ENCODE measurements around the gene CCDC80. TPM values are rescaled to one million over a fixed set of nuclear protein-coding genes. Genes with fewer than 3 reads are reported as not detected.
A peak's percentile ranks its signal among the peaks of the same experiment; 100 is the strongest.
"Not testable (repeated sequence)": the region's sequence is repeated elsewhere in the genome, so short reads cannot be mapped to it uniquely, and the experiment has no call there.

CCDC80 gene
- total RNA-seq, 4 donors from 2014 or later, result 29.7 to 207 (median 120) TPM

DNA sequence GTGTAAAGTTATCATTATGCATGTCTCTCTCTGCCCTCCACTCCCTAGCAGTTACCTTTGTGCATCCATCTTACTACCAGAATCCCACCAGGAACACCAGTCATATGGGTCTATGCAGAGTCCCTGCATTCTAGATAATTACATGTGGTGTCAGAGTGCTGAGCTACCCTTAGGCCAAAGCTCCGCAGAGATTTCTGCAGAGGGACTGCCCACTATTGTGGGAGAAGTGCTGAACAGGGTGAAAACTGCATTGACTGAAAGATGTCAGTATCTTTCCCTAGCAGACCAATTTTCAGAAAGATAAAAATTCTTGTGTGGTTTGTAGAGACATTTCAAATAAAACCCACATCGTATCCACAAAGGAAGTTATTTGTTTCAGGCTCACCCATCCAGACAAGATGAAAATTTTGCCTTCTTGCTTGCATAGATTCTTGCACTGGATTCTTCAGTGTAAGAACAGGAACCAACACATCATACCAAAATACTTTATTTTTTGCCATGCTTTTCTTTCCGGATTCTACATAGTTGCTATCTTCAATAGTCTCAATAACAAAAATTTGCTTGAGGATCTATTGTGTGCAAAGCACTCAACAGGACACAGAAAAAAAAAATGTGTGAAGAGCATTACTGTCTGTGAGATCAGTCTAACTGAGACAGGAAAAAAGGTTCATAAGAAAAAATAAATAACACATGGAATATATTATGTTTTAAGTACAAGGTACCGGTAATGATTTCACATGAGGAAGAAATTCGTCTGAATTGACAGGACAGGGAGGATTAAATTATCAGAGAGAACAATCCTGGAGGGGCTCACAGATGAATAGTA lies 32.0 kb upstream of the CCDC80 start:
- TF ChIP-seq POLR2A (IDR thresholded peaks at IDR 0.05), result no peak
- intact Hi-C loops (cut with DNase I; ENCODE audit: low total_unique reads), result no loop called here

DNA sequence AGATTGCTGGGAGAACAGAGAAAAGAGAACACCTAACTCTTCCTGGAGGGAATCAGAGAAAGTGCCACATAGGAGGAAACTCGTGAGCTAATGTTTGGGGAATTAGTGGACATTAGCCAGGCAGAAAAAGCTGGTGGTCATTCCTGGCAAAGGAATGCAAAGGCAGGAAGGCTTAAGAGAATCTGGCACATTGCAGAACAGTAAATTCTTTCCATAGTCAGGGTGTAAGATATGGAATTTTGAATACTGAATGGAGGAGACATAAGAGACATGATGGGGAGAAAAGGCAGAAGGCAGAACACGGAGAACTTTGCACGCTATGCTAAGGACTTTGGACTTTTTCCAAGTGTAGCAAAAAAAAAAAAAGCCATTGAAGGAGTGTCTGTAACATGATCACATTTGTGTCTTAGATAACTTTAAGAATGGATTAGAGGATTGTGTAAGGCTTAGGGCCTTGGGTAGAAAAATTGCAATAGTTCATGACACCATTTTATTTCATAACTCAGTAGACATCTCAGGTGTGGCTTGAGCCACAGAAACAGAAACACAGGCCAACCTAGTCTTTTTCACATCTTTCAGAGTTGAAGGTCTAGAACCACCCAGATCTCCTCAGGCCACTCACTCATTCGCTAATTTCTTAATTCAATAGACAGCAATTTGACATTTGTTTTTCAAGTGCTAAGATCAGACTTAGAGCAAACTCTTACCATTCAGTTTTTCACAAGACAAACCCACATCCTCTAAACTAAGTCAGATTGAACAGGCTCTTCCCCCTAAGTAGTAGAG lies 31.2 kb upstream of the CCDC80 start:
- no peaks in the 10 kb centered on the region for H3K9me3 ChIP-seq
- TF ChIP-seq CTCF (IDR thresholded peaks at IDR 0.05), result no peak
- TF ChIP-seq POLR2A (IDR thresholded peaks at IDR 0.05), result no peak
- peak overlapping the region in 1 of 2 donors; percentile 21 for H3K27ac ChIP-seq
- no peaks in the 10 kb centered on the region for H3K27me3 ChIP-seq
- intact Hi-C loops (cut with DNase I; ENCODE audit: low total_unique reads), result no loop called here
- DNase-seq, result no peak
- no peaks in the 10 kb centered on the region for H3K36me3 ChIP-seq
- no peak overlapping the region for H3K4me3 ChIP-seq
- no peaks in the 10 kb centered on the region for H3K4me1 ChIP-seq

More for the DNA sequence above, 32.0 kb upstream of the CCDC80 start:
- no peaks in the 10 kb centered on the region for H3K9me3 ChIP-seq
- no peak for DNase-seq
- H3K4me1 ChIP-seq, result no peaks in the 10 kb centered on the region
- H3K4me3 ChIP-seq, result no peak overlapping the region
- H3K27me3 ChIP-seq, result no peaks in the 10 kb centered on the region
- H3K36me3 ChIP-seq, result no peaks in the 10 kb centered on the region
- peak overlapping the region in 1 of 2 donors; percentile 52 for H3K27ac ChIP-seq

DNA sequence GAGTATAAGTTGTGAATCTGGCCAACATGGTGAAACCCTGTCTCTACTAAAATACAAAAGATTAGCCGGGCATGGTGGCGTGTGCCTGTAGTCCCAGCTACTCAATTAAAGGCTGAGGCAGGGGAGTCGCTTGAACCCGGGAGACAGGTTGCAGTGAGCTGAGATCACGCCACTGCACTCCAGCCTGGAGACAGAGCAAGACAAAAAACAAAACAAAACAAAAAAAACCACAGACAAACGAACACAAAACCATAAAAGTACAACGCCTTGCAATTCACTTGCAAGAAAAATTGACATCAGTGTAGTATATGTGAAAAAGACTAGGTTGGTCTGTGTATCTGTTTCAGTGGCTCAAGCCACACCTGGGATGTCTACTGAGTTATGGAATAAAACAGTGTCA lies 29.9 kb upstream of the CCDC80 start:
- H3K9me3 ChIP-seq, result no peaks in the 10 kb centered on the region
- no peaks in the 10 kb centered on the region for H3K4me1 ChIP-seq
- H3K36me3 ChIP-seq, result no peaks in the 10 kb centered on the region
- no peaks in the 10 kb centered on the region for H3K27me3 ChIP-seq
- H3K4me3 ChIP-seq, result no peak overlapping the region
- intact Hi-C loops (cut with DNase I; ENCODE audit: low total_unique reads), result no loop called here
- no peak overlapping the region for H3K27ac ChIP-seq
- no peak for DNase-seq
- no peak for TF ChIP-seq POLR2A (IDR thresholded peaks at IDR 0.05)
- TF ChIP-seq CTCF (IDR thresholded peaks at IDR 0.05), result no peak

GRCh38 chr3:112667599-112667998 lies 26.7 kb upstream of the CCDC80 start:
- intact Hi-C loops (cut with DNase I; ENCODE audit: low total_unique reads), result no loop called here

DNA sequence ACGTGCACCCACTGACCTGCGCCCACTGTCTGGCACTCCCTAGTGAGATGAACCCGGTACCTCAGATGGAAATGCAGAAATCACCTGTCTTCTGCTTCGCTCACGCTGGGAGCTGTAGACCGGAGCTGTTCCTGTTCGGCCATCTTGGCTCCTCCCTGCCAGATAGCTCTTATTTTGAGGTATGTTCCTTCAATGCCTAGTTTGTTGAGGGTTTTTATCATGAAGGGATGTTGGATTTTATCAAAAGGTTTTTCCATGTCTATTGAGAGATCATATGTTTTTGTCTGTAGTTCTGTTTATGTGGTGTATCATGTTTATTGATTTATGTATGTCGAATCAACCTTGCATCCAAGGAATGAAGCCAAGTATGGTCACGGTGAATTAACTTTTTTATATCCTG lies 24.1 kb upstream of the CCDC80 start:
- H3K36me3 ChIP-seq; H3K27ac ChIP-seq; intact Hi-C loops (cut with DNase I; ENCODE audit: low total_unique reads); H3K4me3 ChIP-seq; H3K27me3 ChIP-seq; H3K9me3 ChIP-seq; H3K4me1 ChIP-seq; DNase-seq: not testable (repeated sequence)

More at GRCh38 chr3:112667599-112667998, 26.7 kb upstream of the CCDC80 start:
- no peaks in the 10 kb centered on the region for H3K9me3 ChIP-seq
- no peak for DNase-seq
- TF ChIP-seq CTCF (IDR thresholded peaks at IDR 0.05) (no peak), POLR2A (IDR thresholded peaks at IDR 0.05) (no peak)
- no peaks in the 10 kb centered on the region for H3K4me1 ChIP-seq
- no peak overlapping the region for H3K4me3 ChIP-seq
- H3K27me3 ChIP-seq, result no peaks in the 10 kb centered on the region
- no peak overlapping the region for H3K27ac ChIP-seq
- no peaks in the 10 kb centered on the region for H3K36me3 ChIP-seq

DNA sequence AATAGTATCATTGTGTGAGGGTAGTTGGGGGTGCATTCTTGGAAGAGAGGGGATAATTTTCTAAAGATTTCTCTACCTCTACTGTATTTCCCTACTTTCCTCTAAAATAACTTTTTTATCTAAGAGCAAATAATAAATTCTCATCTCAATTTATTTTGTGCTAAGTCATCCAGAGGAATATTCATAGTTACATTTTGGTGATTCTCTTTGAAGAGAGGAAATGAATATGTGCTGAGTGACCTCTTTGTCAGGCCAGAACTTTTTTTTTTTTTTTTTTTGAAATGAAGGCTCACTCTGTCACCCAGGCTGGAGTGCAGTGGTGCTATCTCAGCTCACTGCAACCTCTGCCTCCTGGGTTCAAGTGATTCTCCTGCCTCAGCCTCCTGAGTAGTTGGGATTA lies 15.1 kb upstream of the CCDC80 start:
- peaks cover 0 to 10% of the 10 kb centered on the region in 2 donors for H3K4me1 ChIP-seq
- H3K9me3 ChIP-seq, result no peaks in the 10 kb centered on the region
- intact Hi-C loops (cut with DNase I; ENCODE audit: low total_unique reads), result no loop called here
- TF ChIP-seq POLR2A (IDR thresholded peaks at IDR 0.05) (no peak), CTCF (IDR thresholded peaks at IDR 0.05) (no peak)
- H3K36me3 ChIP-seq, result no peaks in the 10 kb centered on the region
- peak overlapping the region in 1 of 2 donors; percentile 18 for H3K27ac ChIP-seq
- no peak for DNase-seq
- no peaks in the 10 kb centered on the region for H3K27me3 ChIP-seq
- H3K4me3 ChIP-seq, result no peak overlapping the region
